HepG2 (cell line): ENCODE results near the gene PHRF1. TPM values are rescaled to one million over a fixed set of nuclear protein-coding genes. Genes with fewer than 3 reads are reported as not detected.

ENCODE experiments used
- ATRX ChIP-seq: sonication (generic); formaldehyde crosslinking; IDR thresholded peaks from 2 replicates; pipeline ENCODE4 v1.4.0; 2020; ENCODE audit warnings: missing genetic modification reagents, borderline replicate concordance
- ELF3 ChIP-seq: IDR thresholded peaks from 2 replicates; pipeline ENCODE4 v1.6.1; 2016; ENCODE audit warnings: missing genetic modification reagents, missing compliant biosample characterization
- ETV5 ChIP-seq: IDR thresholded peaks from 2 replicates; pipeline ENCODE4 v1.6.1; 2018; ENCODE audit warnings: missing biosample characterization, missing genetic modification reagents, inconsistent platforms, borderline replicate concordance
- FLYWCH1 ChIP-seq: sonication (generic); formaldehyde crosslinking; IDR thresholded peaks from 2 replicates; pipeline ENCODE4 v1.8.1; 2023; ENCODE audit warnings: mild to moderate bottlenecking, missing genetic modification reagents
- GZF1 ChIP-seq: sonication (generic); formaldehyde crosslinking; IDR thresholded peaks from 2 replicates; pipeline ENCODE4 v1.5.1; 2020; ENCODE audit warnings: mild to moderate bottlenecking, missing genetic modification reagents
- IKZF1 ChIP-seq: fragments of 450-650 bp; IDR thresholded peaks from 2 replicates; pipeline ENCODE4 v1.7.1; 2016
- RBM39 ChIP-seq: fragments of 200-400 bp; formaldehyde crosslinking; IDR thresholded peaks from one replicate; pipeline ENCODE4 v1.6.1; 2018; ENCODE audit warnings: antibody characterized with exemption, mild to moderate bottlenecking, low read depth, low read length; ENCODE audit not compliant: poor library complexity, severe bottlenecking
- TSC22D2 ChIP-seq: sonication (generic); formaldehyde crosslinking; IDR thresholded peaks from 2 replicates; pipeline ENCODE4 v1.5.1; 2020; ENCODE audit warnings: missing genetic modification reagents, mild to moderate bottlenecking, borderline replicate concordance
- ZBTB14 ChIP-seq: sonication (generic); formaldehyde crosslinking; IDR thresholded peaks from 2 replicates; pipeline ENCODE4 v1.4.0; 2020; ENCODE audit warnings: missing genetic modification reagents
- ZBTB2 ChIP-seq: sonication (generic); formaldehyde crosslinking; IDR thresholded peaks from 2 replicates; pipeline ENCODE4 v1.8.0; 2022; ENCODE audit warnings: low read depth, missing genetic modification reagents
- ZIK1 ChIP-seq: sonication (generic); formaldehyde crosslinking; IDR thresholded peaks from 2 replicates; pipeline ENCODE4 v1.5.0; 2020; ENCODE audit warnings: mild to moderate bottlenecking, low read depth, missing genetic modification reagents, borderline replicate concordance
- ZNF224 ChIP-seq: sonication (generic); formaldehyde crosslinking; IDR thresholded peaks from 2 replicates; pipeline ENCODE4 v1.5.0; 2020; ENCODE audit warnings: mild to moderate bottlenecking, missing genetic modification reagents
- ZNF235 ChIP-seq: sonication (generic); formaldehyde crosslinking; IDR thresholded peaks from 2 replicates; pipeline ENCODE4 v1.8.1; 2023; ENCODE audit warnings: mild to moderate bottlenecking, missing genetic modification reagents, borderline replicate concordance
- ZNF543 ChIP-seq: sonication (generic); formaldehyde crosslinking; IDR thresholded peaks from 2 replicates; pipeline ENCODE4 v1.4.0; 2020; ENCODE audit warnings: mild to moderate bottlenecking, missing genetic modification reagents
- ZNF709 ChIP-seq: sonication (generic); formaldehyde crosslinking; IDR thresholded peaks from 2 replicates; pipeline ENCODE4 v1.5.0; 2020; ENCODE audit warnings: mild to moderate bottlenecking, missing genetic modification reagents
- ZNF776 ChIP-seq: sonication (generic); formaldehyde crosslinking; IDR thresholded peaks from 2 replicates; pipeline ENCODE4 v1.4.0; 2020; ENCODE audit warnings: mild to moderate bottlenecking, missing genetic modification reagents
- polyA plus RNA-seq, 8 experiments: library from polyadenylated mRNA; depleted of rRNA in 3 of 8; stranded (reverse) in 7 of 8; unstranded in 1 of 8; fragments of >200 nt; fragmentation: Illumina TruSeq in 4 of 8; extraction: Trizol in 4 of 8; gene quantifications; 2 replicates each; pipeline versions ENCODE4 v1.2.1 to v1.2.3, GENCODE V29; 2011 to 2016; ENCODE audit warnings: low read depth in 4 of 8, missing spikeins in 1 of 8, mixed read lengths in 1 of 8; ENCODE audit not compliant: insufficient read depth in 1 of 8
- total RNA-seq, 5 experiments: library from RNA; depleted of rRNA; stranded (reverse); fragments of >200 nt; fragmentation: Illumina TruSeq; extraction: Trizol; gene quantifications; 2 replicates each; pipeline ENCODE4 v1.2.3, GENCODE V29; 2016; ENCODE audit warnings: low read depth in 1 of 5
- TF ChIP-seq, protein P1 (sequence below): sonication (generic); formaldehyde crosslinking; IDR thresholded peaks from 2 replicates; pipeline ENCODE4 v1.5.1; 2020; ENCODE audit warnings: missing genetic modification reagents, mild to moderate bottlenecking, borderline replicate concordance
- TF ChIP-seq, protein P2 (sequence below): sonication (generic); formaldehyde crosslinking; IDR thresholded peaks from 2 replicates; pipeline ENCODE4 v1.4.0; 2020; ENCODE audit warnings: mild to moderate bottlenecking, missing genetic modification reagents, borderline replicate concordance
- TF ChIP-seq, protein P3 (sequence below): IDR thresholded peaks from 2 replicates; pipeline ENCODE4 v1.6.1; 2012; ENCODE audit warnings: low read length, improper control_type of control experiment

Gene PHRF1
- total and polyA plus RNA-seq, 2 of the 13 experiments (the other 11 are each of a cell fraction or from before 2014, with no cell fraction given) = 8.2 to 16.7 TPM

DNA sequence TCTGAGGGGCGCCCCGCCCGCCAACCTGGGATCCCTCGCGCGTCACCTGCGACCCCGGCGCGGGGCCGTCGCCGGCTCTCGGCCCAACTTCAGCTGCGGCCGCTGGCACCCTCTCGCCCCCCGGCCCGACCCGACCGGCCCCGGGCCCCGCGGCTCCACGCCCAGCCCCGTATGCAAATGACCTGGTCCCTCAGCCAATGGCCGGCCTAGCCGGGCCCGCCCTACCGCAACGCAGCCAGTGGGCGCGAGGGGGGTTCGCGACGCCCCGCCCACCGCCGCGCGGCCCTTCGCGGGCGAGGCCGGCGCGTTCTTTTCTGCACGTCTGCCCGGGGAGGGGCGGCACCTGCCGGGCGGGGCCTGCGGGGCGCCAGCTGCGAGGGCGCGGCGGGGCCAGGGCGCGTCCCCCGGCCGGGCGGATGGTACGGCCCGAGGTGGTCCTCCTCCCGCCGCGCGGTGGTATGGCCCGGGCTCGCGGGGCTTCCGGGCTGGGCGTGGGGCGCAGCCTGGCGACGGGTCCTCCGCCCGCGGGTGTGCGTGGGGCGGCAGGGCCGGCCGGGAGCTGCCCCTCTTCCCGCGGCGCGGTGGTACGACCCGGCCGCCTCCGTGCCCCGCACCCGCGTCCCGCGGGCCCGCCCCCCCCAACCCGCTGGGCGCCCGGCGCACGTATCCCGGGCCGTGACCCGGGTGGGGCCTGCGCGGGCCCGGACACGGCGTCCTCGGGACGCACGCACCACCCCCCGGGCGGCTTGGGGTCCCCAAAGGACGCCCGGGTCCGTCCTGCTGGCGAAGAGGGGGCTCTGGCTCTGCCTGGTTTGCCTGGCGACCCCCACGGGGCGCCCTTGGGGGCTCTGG, 7.7 kb upstream of the PHRF1 start (continued):
- TF ChIP-seq, protein P1, sequence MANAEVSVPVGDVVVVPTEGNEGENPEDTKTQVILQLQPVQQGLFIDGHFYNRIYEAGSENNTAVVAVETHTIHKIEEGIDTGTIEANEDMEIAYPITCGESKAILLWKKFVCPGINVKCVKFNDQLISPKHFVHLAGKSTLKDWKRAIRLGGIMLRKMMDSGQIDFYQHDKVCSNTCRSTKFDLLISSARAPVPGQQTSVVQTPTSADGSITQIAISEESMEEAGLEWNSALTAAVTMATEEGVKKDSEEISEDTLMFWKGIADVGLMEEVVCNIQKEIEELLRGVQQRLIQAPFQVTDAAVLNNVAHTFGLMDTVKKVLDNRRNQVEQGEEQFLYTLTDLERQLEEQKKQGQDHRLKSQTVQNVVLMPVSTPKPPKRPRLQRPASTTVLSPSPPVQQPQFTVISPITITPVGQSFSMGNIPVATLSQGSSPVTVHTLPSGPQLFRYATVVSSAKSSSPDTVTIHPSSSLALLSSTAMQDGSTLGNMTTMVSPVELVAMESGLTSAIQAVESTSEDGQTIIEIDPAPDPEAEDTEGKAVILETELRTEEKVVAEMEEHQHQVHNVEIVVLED (CRISPR knock-in tag) = peak; percentile 41; the same call in 1 of the 2 replicates
- TF ChIP-seq ZNF776 (no peak), ZNF224 (CRISPR knock-in tag) (no peak), ZIK1 (CRISPR knock-in tag) (peak; percentile 59; the same call in 1 of the 2 replicates), ZBTB14 (CRISPR knock-in tag) (no peak), TSC22D2 (CRISPR knock-in tag) (no peak), ZBTB2 (CRISPR knock-in tag) (peak; percentile 59), ZNF235 (no peak), ATRX (CRISPR knock-in tag) (no peak), ETV5 (CRISPR knock-in tag) (0 out of 2 replicates have a peak, but pooled peaks have one; percentile 30), ZNF709 (CRISPR knock-in tag) (no peak), IKZF1 (no peak), FLYWCH1 (CRISPR knock-in tag) (no peak), ZNF543 (CRISPR knock-in tag) (no peak; the same call in 1 of the 2 replicates), RBM39 (no peak), ELF3 (CRISPR knock-in tag) (peak; percentile 13; the same call in 1 of the 2 replicates), GZF1 (no peak)
- TF ChIP-seq, protein P2, sequence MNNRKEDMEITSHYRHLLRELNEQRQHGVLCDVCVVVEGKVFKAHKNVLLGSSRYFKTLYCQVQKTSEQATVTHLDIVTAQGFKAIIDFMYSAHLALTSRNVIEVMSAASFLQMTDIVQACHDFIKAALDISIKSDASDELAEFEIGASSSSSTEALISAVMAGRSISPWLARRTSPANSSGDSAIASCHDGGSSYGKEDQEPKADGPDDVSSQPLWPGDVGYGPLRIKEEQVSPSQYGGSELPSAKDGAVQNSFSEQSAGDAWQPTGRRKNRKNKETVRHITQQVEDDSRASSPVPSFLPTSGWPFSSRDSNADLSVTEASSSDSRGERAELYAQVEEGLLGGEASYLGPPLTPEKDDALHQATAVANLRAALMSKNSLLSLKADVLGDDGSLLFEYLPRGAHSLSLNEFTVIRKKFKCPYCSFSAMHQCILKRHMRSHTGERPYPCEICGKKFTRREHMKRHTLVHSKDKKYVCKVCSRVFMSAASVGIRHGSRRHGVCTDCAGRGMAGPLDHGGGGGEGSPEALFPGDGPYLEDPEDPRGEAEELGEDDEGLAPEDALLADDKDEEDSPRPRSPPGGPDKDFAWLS (CRISPR knock-in tag) = no peak
- TF ChIP-seq, protein P3, sequence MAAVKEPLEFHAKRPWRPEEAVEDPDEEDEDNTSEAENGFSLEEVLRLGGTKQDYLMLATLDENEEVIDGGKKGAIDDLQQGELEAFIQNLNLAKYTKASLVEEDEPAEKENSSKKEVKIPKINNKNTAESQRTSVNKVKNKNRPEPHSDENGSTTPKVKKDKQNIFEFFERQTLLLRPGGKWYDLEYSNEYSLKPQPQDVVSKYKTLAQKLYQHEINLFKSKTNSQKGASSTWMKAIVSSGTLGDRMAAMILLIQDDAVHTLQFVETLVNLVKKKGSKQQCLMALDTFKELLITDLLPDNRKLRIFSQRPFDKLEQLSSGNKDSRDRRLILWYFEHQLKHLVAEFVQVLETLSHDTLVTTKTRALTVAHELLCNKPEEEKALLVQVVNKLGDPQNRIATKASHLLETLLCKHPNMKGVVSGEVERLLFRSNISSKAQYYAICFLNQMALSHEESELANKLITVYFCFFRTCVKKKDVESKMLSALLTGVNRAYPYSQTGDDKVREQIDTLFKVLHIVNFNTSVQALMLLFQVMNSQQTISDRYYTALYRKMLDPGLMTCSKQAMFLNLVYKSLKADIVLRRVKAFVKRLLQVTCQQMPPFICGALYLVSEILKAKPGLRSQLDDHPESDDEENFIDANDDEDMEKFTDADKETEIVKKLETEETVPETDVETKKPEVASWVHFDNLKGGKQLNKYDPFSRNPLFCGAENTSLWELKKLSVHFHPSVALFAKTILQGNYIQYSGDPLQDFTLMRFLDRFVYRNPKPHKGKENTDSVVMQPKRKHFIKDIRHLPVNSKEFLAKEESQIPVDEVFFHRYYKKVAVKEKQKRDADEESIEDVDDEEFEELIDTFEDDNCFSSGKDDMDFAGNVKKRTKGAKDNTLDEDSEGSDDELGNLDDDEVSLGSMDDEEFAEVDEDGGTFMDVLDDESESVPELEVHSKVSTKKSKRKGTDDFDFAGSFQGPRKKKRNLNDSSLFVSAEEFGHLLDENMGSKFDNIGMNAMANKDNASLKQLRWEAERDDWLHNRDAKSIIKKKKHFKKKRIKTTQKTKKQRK = no peak
